Stimulated activated CD8-positive, alpha-beta memory T cell treated with anti-CD3 and anti-CD28 coated beads, Interleukin-2, amount 100 ng/mL, for 48 hours (primary cell): Measurements from ENCODE around the gene B2M.
A peak's percentile ranks its signal among the peaks of the same experiment; 100 is the strongest.
"Not testable (repeated sequence)": the region's sequence is repeated elsewhere in the genome, so short reads cannot be mapped to it uniquely, and the experiment has no call there.

Experiments used
- DNase-seq, 2 donors: peaks; one replicate each; pipeline ENCODE4 v3.0.0-alpha.2; 2020; ENCODE audit warnings: low read depth in 2 of 2

B2M gene

DNA sequence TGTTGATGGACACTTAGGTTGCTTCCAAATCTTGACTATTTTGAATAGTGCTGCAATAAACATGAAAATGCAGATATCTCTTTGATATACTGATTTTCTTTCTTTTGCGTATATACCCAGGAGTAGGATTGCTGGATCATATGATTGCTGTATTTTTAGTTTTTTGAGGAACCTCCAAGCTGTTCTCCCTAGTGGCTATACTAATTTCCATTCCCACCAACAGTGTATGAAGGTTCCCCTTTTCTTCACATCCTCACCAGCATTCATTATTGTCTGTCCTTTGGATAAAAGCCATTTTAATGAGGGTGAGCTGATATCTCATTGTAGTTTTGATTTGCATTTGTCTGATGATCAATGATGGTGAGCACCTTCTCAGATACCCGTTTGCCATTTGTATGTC is 12.7 kb upstream of the B2M start:
- no peak for DNase-seq

DNA sequence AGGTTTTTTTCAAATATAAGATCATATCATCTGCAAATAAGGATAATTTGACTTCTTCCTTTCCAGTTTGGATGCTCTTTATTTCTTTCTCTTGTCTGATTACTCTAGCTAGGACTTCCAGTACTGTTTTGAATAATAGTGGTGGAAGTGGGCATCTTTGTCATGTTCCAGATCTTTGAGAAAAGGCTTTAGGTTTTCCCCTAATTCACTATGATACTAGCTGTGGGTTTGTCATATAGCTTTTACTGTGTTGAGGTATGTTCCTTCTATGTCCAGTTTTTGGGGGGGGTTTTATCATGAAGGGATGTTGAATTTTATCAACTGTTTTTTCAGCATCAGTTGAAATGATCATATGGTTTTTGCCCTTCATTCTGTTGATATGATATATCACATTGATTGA is 10.6 kb upstream of the B2M start:
- not testable (repeated sequence) for DNase-seq

DNA sequence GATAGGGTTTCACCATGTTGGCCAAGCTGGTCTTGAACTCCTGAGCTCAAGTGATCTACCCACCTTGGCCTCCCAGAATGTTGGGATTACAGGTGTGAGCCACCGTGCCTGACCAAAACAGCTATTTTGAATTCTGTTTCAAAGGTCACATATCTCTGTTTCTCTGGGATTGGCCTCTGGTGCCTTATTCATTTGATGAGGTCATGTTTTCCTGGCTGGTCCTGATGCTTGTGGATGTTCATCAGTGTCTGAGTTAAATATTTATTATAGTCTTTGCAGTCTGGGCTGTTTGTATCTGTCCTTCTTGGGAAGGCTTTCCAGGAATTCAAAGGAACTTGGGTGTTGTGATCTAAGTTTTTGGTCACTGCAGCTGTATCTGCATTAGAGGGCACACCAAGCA is 5.3 kb upstream of the B2M start:
- no peak for DNase-seq

DNA sequence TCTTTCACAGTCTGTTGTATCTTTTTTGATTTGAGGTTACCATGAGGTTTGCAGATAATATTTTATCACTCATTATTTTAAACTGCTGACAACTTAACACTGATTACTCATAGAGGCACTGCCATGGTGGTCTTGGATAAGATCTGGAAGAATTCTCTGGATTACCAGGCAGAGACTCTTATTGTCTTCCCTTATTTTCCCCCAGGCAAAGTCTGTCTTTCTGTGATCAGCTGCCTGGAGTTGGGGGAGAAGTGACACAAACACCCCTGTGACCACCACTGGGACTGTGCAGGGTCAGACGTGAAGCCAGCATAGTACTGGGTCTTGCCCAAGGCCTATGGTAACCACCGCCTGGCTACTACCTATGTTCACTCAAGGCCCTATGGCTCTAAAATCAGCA is 4.9 kb upstream of the B2M start:
- DNase-seq, result no peak

DNA sequence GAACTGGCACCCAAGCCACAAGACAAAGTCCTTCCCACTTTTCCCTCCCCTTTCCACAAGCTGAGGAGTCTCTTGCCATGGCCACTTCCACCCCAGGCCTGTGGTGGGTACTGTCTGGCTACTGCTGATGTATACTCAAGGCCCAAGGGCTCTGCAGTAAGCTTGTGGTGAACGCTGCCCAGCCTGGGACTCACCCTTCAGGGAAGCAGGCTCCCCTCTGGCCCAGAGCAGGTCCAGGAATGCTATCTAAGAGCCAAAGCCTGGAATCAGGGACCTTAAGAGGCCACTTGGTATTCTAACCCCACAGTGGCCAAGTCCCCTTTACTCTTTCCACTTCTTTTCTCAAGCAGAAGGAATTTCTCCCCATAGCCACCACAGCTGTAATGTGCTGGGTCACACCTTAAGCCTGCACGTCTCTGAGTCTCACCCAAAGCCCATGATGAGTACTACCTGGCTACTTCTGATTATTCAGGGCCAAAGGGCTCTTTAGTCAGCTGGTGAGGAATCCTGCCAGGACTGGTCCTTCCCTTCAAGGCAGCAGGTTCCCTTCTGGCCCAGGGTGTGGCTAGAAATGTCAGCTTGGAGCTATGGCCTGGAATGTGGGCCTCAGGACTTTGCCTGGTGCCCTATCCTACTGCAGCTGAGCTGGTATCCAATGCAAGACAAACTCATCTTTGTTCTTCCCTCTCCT is 4.2 kb upstream of the B2M start:
- no peak for DNase-seq

DNA sequence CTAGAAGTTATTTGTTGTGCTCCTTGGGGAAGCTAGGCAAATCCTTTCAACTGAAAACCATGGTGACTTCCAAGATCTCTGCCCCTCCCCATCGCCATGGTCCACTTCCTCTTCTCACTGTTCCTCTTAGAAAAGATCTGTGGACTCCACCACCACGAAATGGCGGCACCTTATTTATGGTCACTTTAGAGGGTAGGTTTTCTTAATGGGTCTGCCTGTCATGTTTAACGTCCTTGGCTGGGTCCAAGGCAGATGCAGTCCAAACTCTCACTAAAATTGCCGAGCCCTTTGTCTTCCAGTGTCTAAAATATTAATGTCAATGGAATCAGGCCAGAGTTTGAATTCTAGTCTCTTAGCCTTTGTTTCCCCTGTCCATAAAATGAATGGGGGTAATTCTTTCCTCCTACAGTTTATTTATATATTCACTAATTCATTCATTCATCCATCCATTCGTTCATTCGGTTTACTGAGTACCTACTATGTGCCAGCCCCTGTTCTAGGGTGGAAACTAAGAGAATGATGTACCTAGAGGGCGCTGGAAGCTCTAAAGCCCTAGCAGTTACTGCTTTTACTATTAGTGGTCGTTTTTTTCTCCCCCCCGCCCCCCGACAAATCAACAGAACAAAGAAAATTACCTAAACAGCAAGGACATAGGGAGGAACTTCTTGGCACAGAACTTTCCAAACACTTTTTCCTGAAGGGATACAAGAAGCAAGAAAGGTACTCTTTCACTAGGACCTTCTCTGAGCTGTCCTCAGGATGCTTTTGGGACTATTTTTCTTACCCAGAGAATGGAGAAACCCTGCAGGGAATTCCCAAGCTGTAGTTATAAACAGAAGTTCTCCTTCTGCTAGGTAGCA is 851 bp upstream of the B2M start:
- no peak for DNase-seq

DNA sequence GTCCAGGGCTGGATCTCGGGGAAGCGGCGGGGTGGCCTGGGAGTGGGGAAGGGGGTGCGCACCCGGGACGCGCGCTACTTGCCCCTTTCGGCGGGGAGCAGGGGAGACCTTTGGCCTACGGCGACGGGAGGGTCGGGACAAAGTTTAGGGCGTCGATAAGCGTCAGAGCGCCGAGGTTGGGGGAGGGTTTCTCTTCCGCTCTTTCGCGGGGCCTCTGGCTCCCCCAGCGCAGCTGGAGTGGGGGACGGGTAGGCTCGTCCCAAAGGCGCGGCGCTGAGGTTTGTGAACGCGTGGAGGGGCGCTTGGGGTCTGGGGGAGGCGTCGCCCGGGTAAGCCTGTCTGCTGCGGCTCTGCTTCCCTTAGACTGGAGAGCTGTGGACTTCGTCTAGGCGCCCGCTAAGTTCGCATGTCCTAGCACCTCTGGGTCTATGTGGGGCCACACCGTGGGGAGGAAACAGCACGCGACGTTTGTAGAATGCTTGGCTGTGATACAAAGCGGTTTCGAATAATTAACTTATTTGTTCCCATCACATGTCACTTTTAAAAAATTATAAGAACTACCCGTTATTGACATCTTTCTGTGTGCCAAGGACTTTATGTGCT is 527 bp downstream of the B2M start:
- DNase-seq, result peak in 1 of 2 donors; percentile 33

DNA sequence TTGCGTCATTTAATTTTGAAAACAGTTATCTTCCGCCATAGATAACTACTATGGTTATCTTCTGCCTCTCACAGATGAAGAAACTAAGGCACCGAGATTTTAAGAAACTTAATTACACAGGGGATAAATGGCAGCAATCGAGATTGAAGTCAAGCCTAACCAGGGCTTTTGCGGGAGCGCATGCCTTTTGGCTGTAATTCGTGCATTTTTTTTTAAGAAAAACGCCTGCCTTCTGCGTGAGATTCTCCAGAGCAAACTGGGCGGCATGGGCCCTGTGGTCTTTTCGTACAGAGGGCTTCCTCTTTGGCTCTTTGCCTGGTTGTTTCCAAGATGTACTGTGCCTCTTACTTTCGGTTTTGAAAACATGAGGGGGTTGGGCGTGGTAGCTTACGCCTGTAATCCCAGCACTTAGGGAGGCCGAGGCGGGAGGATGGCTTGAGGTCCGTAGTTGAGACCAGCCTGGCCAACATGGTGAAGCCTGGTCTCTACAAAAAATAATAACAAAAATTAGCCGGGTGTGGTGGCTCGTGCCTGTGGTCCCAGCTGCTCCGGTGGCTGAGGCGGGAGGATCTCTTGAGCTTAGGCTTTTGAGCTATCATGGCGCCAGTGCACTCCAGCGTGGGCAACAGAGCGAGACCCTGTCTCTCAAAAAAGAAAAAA is 1.2 kb downstream of the B2M start:
- peak in 1 of 2 donors; percentile 27 for DNase-seq

DNA sequence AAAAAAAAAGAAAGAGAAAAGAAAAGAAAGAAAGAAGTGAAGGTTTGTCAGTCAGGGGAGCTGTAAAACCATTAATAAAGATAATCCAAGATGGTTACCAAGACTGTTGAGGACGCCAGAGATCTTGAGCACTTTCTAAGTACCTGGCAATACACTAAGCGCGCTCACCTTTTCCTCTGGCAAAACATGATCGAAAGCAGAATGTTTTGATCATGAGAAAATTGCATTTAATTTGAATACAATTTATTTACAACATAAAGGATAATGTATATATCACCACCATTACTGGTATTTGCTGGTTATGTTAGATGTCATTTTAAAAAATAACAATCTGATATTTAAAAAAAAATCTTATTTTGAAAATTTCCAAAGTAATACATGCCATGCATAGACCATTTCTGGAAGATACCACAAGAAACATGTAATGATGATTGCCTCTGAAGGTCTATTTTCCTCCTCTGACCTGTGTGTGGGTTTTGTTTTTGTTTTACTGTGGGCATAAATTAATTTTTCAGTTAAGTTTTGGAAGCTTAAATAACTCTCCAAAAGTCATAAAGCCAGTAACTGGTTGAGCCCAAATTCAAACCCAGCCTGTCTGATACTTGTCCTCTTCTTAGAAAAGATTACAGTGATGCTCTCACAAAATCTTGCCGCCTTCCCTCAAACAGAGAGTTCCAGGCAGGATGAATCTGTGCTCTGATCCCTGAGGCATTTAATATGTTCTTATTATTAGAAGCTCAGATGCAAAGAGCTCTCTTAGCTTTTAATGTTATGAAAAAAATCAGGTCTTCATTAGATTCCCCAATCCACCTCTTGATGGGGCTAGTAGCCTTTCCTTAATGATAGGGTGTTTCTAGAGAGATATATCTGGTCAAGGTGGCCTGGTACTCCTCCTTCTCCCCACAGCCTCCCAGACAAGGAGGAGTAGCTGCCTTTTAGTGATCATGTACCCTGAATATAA is 2.0 kb downstream of the B2M start:
- no peak for DNase-seq

DNA sequence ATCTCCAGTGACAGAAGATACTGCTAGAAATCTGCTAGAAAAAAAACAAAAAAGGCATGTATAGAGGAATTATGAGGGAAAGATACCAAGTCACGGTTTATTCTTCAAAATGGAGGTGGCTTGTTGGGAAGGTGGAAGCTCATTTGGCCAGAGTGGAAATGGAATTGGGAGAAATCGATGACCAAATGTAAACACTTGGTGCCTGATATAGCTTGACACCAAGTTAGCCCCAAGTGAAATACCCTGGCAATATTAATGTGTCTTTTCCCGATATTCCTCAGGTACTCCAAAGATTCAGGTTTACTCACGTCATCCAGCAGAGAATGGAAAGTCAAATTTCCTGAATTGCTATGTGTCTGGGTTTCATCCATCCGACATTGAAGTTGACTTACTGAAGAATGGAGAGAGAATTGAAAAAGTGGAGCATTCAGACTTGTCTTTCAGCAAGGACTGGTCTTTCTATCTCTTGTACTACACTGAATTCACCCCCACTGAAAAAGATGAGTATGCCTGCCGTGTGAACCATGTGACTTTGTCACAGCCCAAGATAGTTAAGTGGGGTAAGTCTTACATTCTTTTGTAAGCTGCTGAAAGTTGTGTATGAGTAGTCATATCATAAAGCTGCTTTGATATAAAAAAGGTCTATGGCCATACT is 4.0 kb downstream of the B2M start:
- DNase-seq, result no peak

DNA sequence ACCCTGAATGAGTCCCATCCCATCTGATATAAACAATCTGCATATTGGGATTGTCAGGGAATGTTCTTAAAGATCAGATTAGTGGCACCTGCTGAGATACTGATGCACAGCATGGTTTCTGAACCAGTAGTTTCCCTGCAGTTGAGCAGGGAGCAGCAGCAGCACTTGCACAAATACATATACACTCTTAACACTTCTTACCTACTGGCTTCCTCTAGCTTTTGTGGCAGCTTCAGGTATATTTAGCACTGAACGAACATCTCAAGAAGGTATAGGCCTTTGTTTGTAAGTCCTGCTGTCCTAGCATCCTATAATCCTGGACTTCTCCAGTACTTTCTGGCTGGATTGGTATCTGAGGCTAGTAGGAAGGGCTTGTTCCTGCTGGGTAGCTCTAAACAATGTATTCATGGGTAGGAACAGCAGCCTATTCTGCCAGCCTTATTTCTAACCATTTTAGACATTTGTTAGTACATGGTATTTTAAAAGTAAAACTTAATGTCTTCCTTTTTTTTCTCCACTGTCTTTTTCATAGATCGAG is 4.5 kb downstream of the B2M start:
- no peak for DNase-seq

DNA sequence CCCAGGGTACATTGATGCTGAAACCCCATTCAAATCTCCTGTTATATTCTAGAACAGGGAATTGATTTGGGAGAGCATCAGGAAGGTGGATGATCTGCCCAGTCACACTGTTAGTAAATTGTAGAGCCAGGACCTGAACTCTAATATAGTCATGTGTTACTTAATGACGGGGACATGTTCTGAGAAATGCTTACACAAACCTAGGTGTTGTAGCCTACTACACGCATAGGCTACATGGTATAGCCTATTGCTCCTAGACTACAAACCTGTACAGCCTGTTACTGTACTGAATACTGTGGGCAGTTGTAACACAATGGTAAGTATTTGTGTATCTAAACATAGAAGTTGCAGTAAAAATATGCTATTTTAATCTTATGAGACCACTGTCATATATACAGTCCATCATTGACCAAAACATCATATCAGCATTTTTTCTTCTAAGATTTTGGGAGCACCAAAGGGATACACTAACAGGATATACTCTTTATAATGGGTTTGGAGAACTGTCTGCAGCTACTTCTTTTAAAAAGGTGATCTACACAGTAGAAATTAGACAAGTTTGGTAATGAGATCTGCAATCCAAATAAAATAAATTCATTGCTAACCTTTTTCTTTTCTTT is 5.8 kb downstream of the B2M start:
- DNase-seq, result no peak

DNA sequence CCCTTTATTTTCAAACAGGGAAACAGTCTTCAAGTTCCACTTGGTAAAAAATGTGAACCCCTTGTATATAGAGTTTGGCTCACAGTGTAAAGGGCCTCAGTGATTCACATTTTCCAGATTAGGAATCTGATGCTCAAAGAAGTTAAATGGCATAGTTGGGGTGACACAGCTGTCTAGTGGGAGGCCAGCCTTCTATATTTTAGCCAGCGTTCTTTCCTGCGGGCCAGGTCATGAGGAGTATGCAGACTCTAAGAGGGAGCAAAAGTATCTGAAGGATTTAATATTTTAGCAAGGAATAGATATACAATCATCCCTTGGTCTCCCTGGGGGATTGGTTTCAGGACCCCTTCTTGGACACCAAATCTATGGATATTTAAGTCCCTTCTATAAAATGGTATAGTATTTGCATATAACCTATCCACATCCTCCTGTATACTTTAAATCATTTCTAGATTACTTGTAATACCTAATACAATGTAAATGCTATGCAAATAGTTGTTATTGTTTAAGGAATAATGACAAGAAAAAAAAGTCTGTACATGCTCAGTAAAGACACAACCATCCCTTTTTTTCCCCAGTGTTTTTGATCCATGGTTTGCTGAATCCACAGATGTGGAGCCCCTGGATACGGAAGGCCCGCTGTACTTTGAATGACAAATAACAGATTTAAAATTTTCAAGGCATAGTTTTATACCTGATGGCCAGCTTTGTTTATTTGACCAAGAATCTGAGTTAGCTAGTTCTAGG is 7.0 kb downstream of the B2M start:
- no peak for DNase-seq

DNA sequence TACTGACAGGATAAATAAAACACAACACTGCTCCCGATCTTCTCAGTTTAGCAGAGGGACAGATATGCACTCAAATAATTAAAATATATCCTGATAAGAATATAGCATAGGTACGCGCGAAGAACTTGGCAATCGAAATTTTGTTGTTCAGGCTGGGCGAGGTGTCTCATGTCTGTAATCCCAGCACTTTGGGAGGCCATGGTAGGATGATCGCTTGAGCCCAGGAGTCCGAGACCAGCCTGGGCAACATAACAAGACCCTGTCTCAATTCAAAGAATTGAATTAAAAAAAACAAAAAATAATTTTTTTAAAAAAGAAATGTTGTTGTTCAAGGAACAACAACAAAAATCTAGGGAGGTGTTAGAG is 7.6 kb downstream of the B2M start:
- DNase-seq, result no peak

DNA sequence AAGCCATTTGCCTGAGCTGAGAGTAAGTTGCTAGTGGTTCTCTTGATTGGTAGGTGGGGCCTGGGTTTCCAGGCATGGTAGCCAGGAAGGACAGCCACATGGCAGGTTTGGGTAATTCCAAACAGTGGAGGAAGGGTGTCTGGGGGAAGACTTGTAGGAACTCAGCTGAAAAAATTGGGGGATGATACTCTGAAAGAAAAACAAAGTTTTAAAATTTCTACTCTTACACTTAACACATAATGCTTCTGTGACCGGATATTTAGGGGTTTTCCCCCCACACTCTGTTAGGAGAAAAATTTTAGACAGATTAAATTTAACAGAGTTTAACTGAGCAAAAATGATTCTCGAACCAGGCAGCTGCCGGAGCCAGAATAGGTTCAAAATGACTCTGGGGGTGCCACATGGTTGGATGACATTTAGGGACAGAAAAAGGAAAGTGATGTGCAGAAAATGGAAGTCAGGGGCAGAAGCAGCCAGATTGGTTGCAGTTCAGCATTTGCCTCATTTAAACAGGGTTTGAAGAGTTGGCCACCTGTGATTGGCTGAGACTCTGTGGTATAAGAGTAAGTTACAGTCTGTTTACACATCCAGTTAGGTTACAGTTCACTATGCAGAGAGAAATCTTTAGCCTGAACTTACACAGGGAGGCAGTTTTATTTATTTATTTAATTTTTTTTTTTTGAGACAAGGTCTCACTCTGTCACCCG is 8.1 kb downstream of the B2M start:
- peak; percentile 26 to 55 for DNase-seq

DNA sequence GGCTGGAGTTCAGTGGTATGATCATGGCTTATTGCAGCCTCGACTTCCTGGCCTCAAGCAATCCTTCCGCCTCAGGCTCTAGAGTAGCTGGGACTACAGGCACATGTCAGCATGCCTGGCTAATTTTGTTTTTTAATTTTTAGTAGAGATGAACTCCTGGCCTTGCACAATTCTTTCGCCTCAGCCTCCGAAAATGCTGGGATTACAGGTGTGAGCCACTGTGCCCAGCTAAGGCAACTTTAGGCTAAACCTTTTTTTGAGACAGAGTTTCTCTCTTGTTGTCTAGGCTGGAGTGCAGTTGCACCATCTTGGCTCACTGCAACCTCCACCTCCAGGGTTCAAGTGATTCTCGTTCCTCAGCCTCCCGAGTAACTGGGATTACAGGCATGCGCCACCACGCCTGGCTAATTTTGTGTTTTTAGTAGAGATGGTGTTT is 8.7 kb downstream of the B2M start:
- not testable (repeated sequence) for DNase-seq

DNA sequence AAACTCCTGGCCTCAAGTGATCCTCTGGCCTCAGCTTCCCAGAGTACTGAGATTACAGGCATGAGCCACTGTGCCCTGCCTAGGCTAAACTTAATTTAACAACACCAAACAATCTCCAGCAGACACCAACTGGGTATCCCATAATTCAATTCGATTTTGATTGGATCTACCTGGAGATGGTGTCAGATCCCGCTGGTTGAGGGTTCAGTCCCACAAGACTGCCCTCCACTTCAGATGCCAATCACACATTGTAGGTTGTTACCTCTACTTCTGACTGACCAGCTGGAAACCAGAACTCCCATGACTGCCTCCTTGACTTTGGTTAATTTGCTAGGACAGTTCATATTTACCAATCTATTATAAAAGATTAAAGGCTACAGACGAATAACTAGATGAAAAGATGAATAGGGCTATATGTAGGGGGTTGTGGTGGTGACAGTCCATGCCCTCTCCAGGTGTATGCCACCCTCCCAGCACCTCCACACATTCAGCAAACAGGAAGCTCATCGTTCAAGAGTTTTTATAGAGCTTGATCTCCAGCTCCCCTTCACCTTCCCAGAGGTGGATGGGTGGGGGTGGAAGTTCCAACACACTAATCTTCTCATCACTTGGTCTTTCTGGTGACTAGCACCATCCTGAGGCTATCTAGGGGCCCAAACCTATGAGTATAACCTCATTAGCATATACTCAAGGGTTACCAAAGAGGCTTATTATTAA is 9.3 kb downstream of the B2M start:
- DNase-seq, result no peak

DNA sequence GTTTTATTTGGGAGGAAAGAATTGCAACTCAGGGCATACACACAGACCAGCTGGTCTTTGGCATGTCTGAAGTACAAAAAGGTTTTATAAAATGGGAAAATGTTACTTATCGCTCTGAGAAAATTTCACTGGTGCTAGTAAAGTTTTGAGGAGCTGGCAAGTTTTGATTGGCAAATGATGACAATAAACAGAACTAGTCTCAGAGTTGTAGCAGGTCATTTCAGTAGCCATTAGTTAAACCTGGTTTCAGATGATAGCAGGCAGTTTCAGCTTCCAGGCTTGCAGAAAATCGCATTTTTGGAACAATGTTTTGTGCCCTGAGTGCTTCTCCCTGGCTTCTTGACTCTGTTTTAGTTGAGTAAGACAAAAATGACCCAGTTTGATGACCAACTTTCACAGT is 10.7 kb downstream of the B2M start:
- no peak for DNase-seq
